HCT116 (cell line): Measurements from ENCODE around the gene PCDHGC5. TPM values are rescaled to one million over a fixed set of nuclear protein-coding genes. Genes with fewer than 3 reads are reported as not detected.

ENCODE experiments used
- ATAC-seq: fragments of 200-7000 bp; cut with Tn5 transposase; 2 replicates; pipeline ENCODE4 v1.9.1; 2020; ENCODE audit warnings: mild to moderate bottlenecking, moderate library complexity
- BruUV-seq: library from RNA; stranded (reverse); fragments of 400-500 nt; replicated peaks from 2 replicates; lab custom pipeline; 2021; lab: Mats Ljungman, UMichigan
- CTCF ChIA-PET: fragments of 300-600 bp; sonication (Branson Sonifier 250); formaldehyde crosslinking; loops from one replicate; lab custom pipeline; 2021; ENCODE audit warnings: antibody characterized with exemption; lab: Charles Lee
- POLR2A ChIA-PET: fragments of 300-600, 350-600 bp; sonication (Branson Sonifier 250); formaldehyde crosslinking; loops from one replicate; lab custom pipeline; 2021; ENCODE audit warnings: antibody characterized with exemption; lab: Charles Lee
- RAD21 ChIA-PET, 2 experiments: fragments of 300-600 bp; sonication (Branson Sonifier 250); formaldehyde crosslinking; loops; one replicate each; lab custom pipeline; 2023; ENCODE audit warnings: low total read pairs in 2 of 2; ENCODE audit not compliant: uncharacterized antibody in 2 of 2, unreplicated experiment in 2 of 2, low non-redundant PET in 1 of 2; lab: Charles Lee
- DNase-seq: peaks from one replicate; pipeline ENCODE4 v3.0.0-alpha.2; 2010; ENCODE audit warnings: low read depth, low spot score
- H2AFZ ChIP-seq: fragments of 200-600 bp; shearing (Covaris generic), sonication (generic); 2 replicates; pipeline ENCODE4 v1.6.1; 2017; ENCODE audit warnings: low read depth, mixed run types, mixed read lengths, antibody characterized with exemption, low read length; ENCODE audit not compliant: poor library complexity, severe bottlenecking
- H3K27ac ChIP-seq: 2 replicates; pipeline ENCODE4 v1.5.1; 2012; ENCODE audit warnings: low read depth, low read length
- H3K27me3 ChIP-seq: fragments of 200-600 bp; sonication (generic); 2 replicates; pipeline ENCODE4 v1.6.1; 2016; ENCODE audit warnings: mixed run types, low read length, mixed read lengths; ENCODE audit not compliant: insufficient read depth
- H3K36me3 ChIP-seq, 2 experiments: fragments of 200-500 bp in 1 of 2; fragments of 200-600 bp in 1 of 2; sonication (Bioruptor generic) in 1 of 2; sonication (generic) in 1 of 2; 2 replicates each; pipeline versions ENCODE4 v1.5.1 to v1.6.1; 2014 to 2016; ENCODE audit warnings: low read length in 2 of 2, inconsistent platforms in 1 of 2, mixed read lengths in 1 of 2, mixed run types in 1 of 2; ENCODE audit not compliant: insufficient read depth in 2 of 2, control insufficient read depth in 1 of 2
- H3K4me1 ChIP-seq, 2 experiments: fragments of 200-600 bp in 1 of 2; sonication (generic) in 1 of 2; 2 replicates each; pipeline versions ENCODE4 v1.5.1 to v1.6.1; 2012 to 2017; ENCODE audit warnings: low read length in 2 of 2, inconsistent platforms in 1 of 2, mild to moderate bottlenecking in 1 of 2, mixed read lengths in 1 of 2, mixed run types in 1 of 2, moderate library complexity in 1 of 2; ENCODE audit not compliant: insufficient read depth in 2 of 2, control insufficient read depth in 1 of 2
- H3K4me2 ChIP-seq: fragments of 200-600 bp; sonication (generic); 2 replicates; pipeline ENCODE4 v1.6.1; 2017; ENCODE audit warnings: mixed run types, low read length, mixed read lengths
- H3K4me3 ChIP-seq, 2 experiments: fragments of 200-600 bp in 1 of 2; sonication (generic) in 1 of 2; replicated peaks in 1 of 2; 2 replicates each; pipeline ENCODE4 v1.5.1; 2011 to 2016; ENCODE audit warnings: low read length in 2 of 2, control low read depth in 1 of 2, low read depth in 1 of 2, mild to moderate bottlenecking in 1 of 2, mixed read lengths in 1 of 2, mixed run types in 1 of 2
- H3K79me2 ChIP-seq: fragments of 200-600 bp; sonication (generic); 2 replicates; pipeline ENCODE4 v1.6.1; 2017; ENCODE audit warnings: mild to moderate bottlenecking, mixed run types, low read length, moderate library complexity, mixed read lengths; ENCODE audit not compliant: insufficient read depth
- H3K9ac ChIP-seq: fragments of 200-600 bp; sonication (generic); 2 replicates; pipeline ENCODE4 v1.6.1; 2016; ENCODE audit warnings: low read length, mixed read lengths
- H3K9me2 ChIP-seq: fragments of 200-600 bp; sonication (generic), shearing (Covaris generic); 2 replicates; pipeline ENCODE4 v1.6.1; 2017; ENCODE audit warnings: mixed run types, mild to moderate bottlenecking, moderate library complexity; ENCODE audit not compliant: insufficient read depth
- H3K9me3 ChIP-seq, 2 experiments: fragments of 200-500 bp in 1 of 2; fragments of 200-600 bp in 1 of 2; sonication (Bioruptor generic) in 1 of 2; sonication (generic) in 1 of 2; 2 replicates each; pipeline ENCODE4 v1.6.1; 2014 to 2017; ENCODE audit warnings: low read length in 2 of 2, mixed read lengths in 2 of 2, inconsistent platforms in 1 of 2, low read depth in 1 of 2, mild to moderate bottlenecking in 1 of 2, mixed run types in 1 of 2, moderate library complexity in 1 of 2; ENCODE audit not compliant: control insufficient read depth in 1 of 2, insufficient read depth in 1 of 2
- H4K20me1 ChIP-seq: fragments of 200-600 bp; sonication (generic), shearing (Covaris generic); 2 replicates; pipeline ENCODE4 v1.6.1; 2017; ENCODE audit warnings: mixed run types, mild to moderate bottlenecking, moderate library complexity; ENCODE audit not compliant: insufficient read depth
- ATF3 ChIP-seq: IDR thresholded peaks from 2 replicates; pipeline ENCODE4 v1.6.1; 2012
- CTCF ChIP-seq, 3 experiments: fragments of 200-600 bp in 1 of 3; sonication (generic) in 1 of 3; IDR thresholded peaks in 2 of 3; conservative IDR thresholded peaks in 1 of 3; 2 replicates each; pipeline ENCODE4 v1.5.1; 2012 to 2017; ENCODE audit warnings: low read depth in 2 of 3, low read length in 2 of 3, antibody characterized with exemption in 1 of 3, borderline replicate concordance in 1 of 3, control low read depth in 1 of 3, mild to moderate bottlenecking in 1 of 3, mixed read lengths in 1 of 3, mixed run types in 1 of 3, moderate library complexity in 1 of 3; ENCODE audit not compliant: insufficient read depth in 1 of 3
- RAD21 ChIP-seq: IDR thresholded peaks from 2 replicates; pipeline ENCODE4 v1.6.1; 2012; ENCODE audit warnings: low read depth, mild to moderate bottlenecking
- SIN3A ChIP-seq: IDR thresholded peaks from 2 replicates; pipeline ENCODE4 v1.6.1; 2012; ENCODE audit warnings: low read depth
- YY1 ChIP-seq: IDR thresholded peaks from 2 replicates; pipeline ENCODE4 v1.6.1; 2011; ENCODE audit warnings: low read length, low read depth, moderate library complexity, mild to moderate bottlenecking; ENCODE audit not compliant: insufficient replicate concordance; ENCODE audit errors: extremely low read depth
- ZFX ChIP-seq: fragments of 450-650 bp; IDR thresholded peaks from 2 replicates; pipeline ENCODE4 v1.6.1; 2017
- intact Hi-C: fragments of 100-400 bp; cut with micrococcal nuclease; formaldehyde crosslinking; loops from 2 replicates; pipeline ENCODE4 v1.10.0; 2022
- total RNA-seq: library from RNA; stranded (reverse); gene quantifications from one replicate; pipeline ENCODE4 v1.2.1, GENCODE V29; 2021; ENCODE audit not compliant: unreplicated experiment

Gene PCDHGC5
- total RNA-seq, 1 experiment from 2014 or later: not detected

GRCh38 chr5:141511771-141512325, 23.0 kb downstream of the PCDHGC5 start:
- ChIA-PET RAD21 (no interaction called here), CTCF (interaction anchor here (0.8 to 3.2 kb wide), 4 partner anchors 10 to 99 kb away, joined by 3 to 15 read pairs (median 7); partner anchors contain the start of gene PCDHGA10), POLR2A (interaction anchor here (1.1 kb wide), 1 partner anchor 9 kb away, joined by 3 read pairs; no protein-coding TSS in a partner anchor)
- Histone ChIP-seq H3K9me2 (no peaks in the 10 kb centered on the region), H3K27ac (no peak overlapping the region), H3K27me3 (no peaks in the 10 kb centered on the region), H3K4me2 (no peak overlapping the region), H3K36me3 (peaks cover 2 to 7% of the 10 kb centered on the region in 2 experiments; a peak in 1 of 4 replicates), H3K9ac (no peak overlapping the region), H3K9me3 (no peaks in the 10 kb centered on the region), H3K4me3 (no peak overlapping the region), H3K4me1 (peaks cover 0 to 9% of the 10 kb centered on the region in 2 experiments; a peak in 2 of 4 replicates), H2AFZ (no peak overlapping the region), H4K20me1 (no peaks in the 10 kb centered on the region), H3K79me2 (no peaks in the 10 kb centered on the region)
- ATAC-seq (peak; percentile 25), DNase-seq (no peak)
- intact Hi-C loops: loop anchor here (2.0 kb wide), 1 partner anchor 99 kb away; the partner anchor contains the start of gene PCDHGA10
- no TSS peak for BruUV-seq
- TF ChIP-seq SIN3A (no peak), ATF3 (no peak), RAD21 (no peak), ZFX (no peak)

- ATAC-seq: peak; percentile 80
- no peak overlapping the region for H3K4me2 ChIP-seq
- CTCF ChIA-PET: interaction anchor here (0.8 to 3.2 kb wide), 4 partner anchors 9 to 99 kb away, joined by 3 to 15 read pairs (median 7); partner anchors contain the start of gene PCDHGA10
- POLR2A ChIA-PET: interaction anchor here (1.1 kb wide), 1 partner anchor 9 kb away, joined by 3 read pairs; no protein-coding TSS in a partner anchor
- H4K20me1 ChIP-seq: no peaks in the 10 kb centered on the region
- intact Hi-C loops: loop anchor here (2.0 kb wide), 1 partner anchor 100 kb away; the partner anchor contains the start of gene PCDHGA10
- H3K27me3 ChIP-seq: no peaks in the 10 kb centered on the region
- no peak overlapping the region for H3K9ac ChIP-seq
- H3K79me2 ChIP-seq: no peaks in the 10 kb centered on the region
- no TSS peak for BruUV-seq
- no peak overlapping the region for H3K27ac ChIP-seq
- no peak for TF ChIP-seq ZFX
- peak; percentile 49 for TF ChIP-seq RAD21
- TF ChIP-seq CTCF (IDR thresholded peaks at IDR 0.05 in 2 of 3, conservative IDR thresholded peaks at IDR 0.05 in 1 of 3; ENCODE audit: borderline replicate concordance in 1 of 3, insufficient read depth in 1 of 3, low read depth in 2 of 3, low read length in 2 of 3): peak; percentile 56 to 90 (median 80); a peak in 5 of 6 replicates
- TF ChIP-seq YY1: peak; percentile 11
- TF ChIP-seq, all 23 proteins: peak for 3
- Histone ChIP-seq H3K9me3 (no peaks in the 10 kb centered on the region), H3K9me2 (no peaks in the 10 kb centered on the region), H3K4me3 (no peak overlapping the region), H3K36me3 (peaks cover 2 to 9% of the 10 kb centered on the region in 2 experiments; a peak in 1 of 4 replicates), H2AFZ (no peak overlapping the region), H3K4me1 (peaks cover 0 to 9% of the 10 kb centered on the region in 2 experiments; a peak in 2 of 4 replicates)
- peak; percentile 32 for DNase-seq
- RAD21 ChIA-PET: no interaction called here
Observed at GRCh38 chr5:141512390-141512910, 23.6 kb downstream of the PCDHGC5 start.
